Body of pancreas (tissue), 4 donors: ENCODE results near the gene GM2A.

Experiments used
- POLR2A ChIP-seq, 3 donors: fragments of 450-650 bp; IDR thresholded peaks; one replicate each; pipeline ENCODE4 v1.6.1; 2016; ENCODE audit warnings: antibody characterized with exemption in 3 of 3, mild to moderate bottlenecking in 2 of 3
- TF ChIP-seq, protein P1 (sequence below), 7 experiments: fragments of 450-650 bp in 4 of 7; fragments of 200-600 bp in 3 of 7; sonication (generic) in 3 of 7; IDR thresholded peaks; one replicate each; pipeline ENCODE4 v1.5.1; 2016 to 2019; ENCODE audit warnings: antibody characterized with exemption in 7 of 7

DNA sequence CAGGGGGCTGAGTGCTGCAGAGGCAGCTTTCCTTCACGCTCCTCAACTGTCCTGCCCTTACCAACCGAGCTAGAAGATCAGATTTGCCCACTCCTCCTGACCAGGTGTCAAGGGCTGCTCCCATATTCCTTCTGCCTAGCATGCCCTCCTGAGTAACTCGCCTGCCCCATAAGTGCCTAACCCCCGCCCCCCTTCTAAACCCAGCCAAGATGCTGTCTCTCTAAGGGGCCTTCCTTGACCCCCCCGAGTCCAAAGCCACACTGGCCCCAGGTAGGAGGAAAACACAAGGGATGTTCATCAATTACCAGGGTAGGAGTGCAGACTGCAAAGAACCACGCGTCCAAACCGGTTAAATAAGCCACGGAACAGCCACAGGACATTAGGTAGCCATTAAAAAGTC, 33.8 kb upstream of the GM2A start:
- TF ChIP-seq, protein P1, sequence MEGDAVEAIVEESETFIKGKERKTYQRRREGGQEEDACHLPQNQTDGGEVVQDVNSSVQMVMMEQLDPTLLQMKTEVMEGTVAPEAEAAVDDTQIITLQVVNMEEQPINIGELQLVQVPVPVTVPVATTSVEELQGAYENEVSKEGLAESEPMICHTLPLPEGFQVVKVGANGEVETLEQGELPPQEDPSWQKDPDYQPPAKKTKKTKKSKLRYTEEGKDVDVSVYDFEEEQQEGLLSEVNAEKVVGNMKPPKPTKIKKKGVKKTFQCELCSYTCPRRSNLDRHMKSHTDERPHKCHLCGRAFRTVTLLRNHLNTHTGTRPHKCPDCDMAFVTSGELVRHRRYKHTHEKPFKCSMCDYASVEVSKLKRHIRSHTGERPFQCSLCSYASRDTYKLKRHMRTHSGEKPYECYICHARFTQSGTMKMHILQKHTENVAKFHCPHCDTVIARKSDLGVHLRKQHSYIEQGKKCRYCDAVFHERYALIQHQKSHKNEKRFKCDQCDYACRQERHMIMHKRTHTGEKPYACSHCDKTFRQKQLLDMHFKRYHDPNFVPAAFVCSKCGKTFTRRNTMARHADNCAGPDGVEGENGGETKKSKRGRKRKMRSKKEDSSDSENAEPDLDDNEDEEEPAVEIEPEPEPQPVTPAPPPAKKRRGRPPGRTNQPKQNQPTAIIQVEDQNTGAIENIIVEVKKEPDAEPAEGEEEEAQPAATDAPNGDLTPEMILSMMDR (IDR thresholded peaks at IDR 0.05) = no peak
- TF ChIP-seq POLR2A (IDR thresholded peaks at IDR 0.05) = no peak
